H4 (cell line): Measurements from ENCODE around the gene TMOD1. TPM values are rescaled to one million over a fixed set of nuclear protein-coding genes. Genes with fewer than 3 reads are reported as not detected.
"Not testable (repeated sequence)": the region's sequence is repeated elsewhere in the genome, so short reads cannot be mapped to it uniquely, and the experiment has no call there.

ENCODE experiments used
- DNase-seq: peaks from one replicate; pipeline ENCODE4 v3.0.0-alpha.2; 2015; ENCODE audit warnings: low spot score
- total RNA-seq: library from RNA; depleted of rRNA; stranded (reverse); fragments of >200 nt; shearing (Covaris generic); gene quantifications from 2 replicates; pipeline ENCODE4 v1.2.3, GENCODE V29; 2014

Gene TMOD1
- total RNA-seq, 1 experiment from 2014 or later, result 1.8 TPM

DNA sequence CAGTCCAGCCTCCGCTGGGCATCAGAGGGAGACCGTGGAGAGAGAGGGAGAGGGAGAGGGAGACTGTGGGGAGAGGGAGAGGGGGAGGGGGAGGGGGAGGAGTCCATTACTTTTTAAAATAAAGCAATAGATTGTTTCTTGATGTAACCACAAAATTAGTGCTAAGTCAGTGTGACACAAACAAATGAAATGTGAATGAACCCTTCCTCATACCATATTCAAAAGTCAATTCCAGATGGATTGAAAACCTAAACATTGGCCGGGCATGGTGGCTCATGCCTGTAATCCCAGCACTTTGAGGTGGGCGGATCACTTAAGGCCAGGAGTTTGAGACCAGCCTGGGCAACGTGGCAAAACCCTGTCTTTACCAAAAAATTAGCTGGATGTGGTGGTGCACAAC, 2.6 kb upstream of the TMOD1 start:
- not testable (repeated sequence) for DNase-seq

DNA sequence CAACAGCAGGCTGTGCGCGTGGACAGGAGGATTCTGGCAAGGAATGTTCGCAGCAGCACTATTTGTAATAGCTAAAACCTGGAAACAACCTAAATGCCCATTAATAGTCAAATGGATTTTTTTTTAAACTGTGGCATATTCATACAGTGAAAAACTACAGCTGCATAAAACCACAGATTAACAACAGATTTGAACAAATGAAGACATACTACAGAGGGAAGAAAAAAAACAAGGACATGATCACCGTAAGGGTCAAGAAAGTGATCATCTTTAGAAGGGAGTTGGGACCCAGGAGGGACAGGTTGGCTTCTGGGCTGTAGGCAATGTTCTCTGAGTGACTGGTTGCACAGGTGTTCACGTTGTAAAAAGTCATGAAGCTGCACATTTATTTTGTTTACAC, 1.2 kb upstream of the TMOD1 start:
- DNase-seq, result no peak

- DNase-seq, result no peak
Measured at GRCh38 chr9:97500765-97501176, 695 bp upstream of the TMOD1 start.

DNA sequence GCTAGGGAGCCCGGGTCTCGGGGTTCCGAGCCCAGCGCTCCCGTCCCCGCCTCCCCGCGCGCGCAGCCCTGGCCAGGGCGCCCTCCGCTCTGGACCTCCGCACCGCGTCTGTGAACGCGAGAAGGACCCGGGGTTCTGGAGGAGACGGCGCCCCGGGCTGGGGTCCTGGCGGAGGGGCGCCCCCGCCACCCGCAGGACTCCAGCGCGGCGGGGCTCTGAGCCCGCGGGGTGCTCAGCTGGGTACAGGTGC, 431 bp downstream of the TMOD1 start:
- no peak for DNase-seq

GRCh38 chr9:97502222-97502983, 937 bp downstream of the TMOD1 start:
- DNase-seq, result no peak

DNA sequence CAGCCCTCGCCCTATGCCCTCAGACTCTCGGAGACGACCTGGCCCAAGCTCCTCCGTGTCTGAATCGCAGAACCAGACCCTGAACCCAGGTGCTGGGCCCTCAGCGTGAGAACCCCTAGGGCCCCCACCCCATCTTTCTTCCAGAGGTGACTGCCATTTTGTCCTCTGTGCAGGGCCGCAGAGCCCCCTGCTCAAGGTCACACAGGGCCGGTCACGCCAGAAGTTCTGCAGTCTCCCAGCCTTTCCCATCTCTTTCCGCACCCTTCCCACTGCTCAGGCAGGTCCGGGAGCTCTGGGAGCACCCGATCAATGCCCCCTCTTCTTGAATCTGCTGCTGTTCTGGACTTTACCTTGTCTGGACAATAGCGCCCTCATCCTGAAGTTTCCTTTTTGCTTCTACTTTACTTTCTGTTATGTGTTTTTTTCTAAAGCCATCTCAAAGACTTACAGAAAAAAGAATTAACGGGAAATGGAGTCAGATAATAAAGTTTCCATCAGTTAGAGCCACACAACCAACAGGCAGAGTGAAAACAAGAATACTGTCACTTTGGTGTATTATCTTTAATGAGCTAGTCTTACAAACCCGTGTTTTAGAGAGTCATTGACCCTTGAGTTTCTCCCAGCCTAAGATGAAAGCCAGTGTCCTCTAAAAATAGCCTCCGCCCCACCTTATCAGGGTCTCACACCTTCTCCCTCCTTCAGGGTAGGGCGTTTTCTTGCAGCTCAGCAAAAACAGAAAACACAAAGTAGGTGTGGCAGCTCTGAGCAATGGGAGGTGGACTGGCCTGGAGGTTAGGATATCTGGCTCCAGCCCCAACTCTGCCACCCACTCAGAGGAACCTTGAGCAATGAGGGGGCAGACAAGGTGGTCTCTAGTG, 1.8 kb downstream of the TMOD1 start:
- DNase-seq, result no peak

DNA sequence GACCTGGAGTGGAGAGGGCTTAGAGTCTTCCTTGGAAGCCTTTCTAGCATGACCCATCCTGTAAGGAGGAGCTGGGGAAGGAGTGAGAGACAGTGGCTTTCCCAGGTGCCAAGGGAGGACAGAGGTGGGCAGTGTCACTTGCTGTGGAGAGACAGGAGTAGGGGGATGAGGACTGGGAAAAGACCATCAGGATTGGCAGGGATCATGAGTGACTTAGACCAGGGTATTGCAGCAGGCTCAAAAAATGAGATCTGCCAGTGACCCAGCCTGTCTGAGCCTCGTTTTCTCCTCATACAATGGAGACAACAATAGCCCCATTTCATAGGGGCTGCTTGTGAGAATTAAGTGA, 2.4 kb downstream of the TMOD1 start:
- no peak for DNase-seq

DNA sequence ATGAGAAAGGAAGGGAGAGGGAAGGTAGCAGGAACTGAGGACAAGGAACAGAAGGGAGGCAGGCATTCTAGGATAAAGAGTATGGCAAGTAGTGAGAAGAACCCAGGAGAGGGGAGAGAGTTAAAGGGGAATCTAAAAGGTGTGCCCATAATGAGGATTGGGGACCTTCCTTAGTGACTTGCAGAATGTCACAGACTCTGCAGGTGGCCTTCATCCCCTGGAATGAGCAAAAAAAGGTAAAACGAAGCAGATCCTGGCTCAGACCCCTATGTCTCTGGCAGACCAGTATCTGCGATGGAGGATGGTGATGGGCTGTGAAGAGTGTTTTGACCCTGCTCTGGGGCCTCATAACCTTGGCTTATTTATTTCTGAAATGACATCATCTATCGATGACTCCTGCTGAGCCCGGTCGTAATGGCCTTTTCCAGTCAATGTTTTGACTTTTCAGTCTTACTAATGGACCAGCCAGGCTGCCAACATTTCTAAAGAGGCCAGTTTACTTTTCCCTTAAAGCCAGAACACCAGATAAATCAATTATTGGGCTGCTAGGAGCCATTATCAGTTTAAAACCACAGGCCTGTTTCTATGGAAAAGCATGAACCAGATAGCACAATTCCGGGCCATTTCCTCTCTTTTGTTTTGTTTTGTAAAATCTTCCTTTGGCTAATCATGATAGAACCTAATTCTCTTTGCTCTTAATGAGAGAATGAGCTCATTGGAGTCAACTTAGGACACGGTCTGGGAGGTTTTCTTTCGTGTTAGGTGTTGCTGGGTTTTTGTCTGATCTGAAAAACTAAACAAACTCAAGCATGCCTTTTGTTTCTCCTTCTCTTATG, 3.1 kb downstream of the TMOD1 start:
- no peak for DNase-seq

GRCh38 chr9:97505845-97506244, 4.4 kb downstream of the TMOD1 start:
- no peak for DNase-seq

DNA sequence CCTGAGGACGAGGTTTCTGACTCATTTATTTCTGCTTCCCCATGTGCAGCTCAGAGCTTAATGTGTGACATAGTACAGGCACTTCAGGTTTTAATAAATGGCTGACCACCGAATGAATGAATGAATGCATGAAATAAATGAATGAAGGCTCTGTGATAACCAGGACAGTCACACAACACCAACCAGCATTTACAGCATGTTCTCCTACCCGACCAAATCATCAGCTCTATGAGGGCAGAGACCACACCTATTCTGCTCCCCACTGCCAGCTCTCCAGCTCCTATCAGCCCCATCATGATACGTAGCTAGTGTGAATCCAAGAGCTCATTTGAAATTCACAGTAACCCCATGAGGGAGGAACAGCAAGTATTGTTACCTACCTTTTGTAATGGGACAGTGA, 4.8 kb downstream of the TMOD1 start:
- DNase-seq, result no peak

DNA sequence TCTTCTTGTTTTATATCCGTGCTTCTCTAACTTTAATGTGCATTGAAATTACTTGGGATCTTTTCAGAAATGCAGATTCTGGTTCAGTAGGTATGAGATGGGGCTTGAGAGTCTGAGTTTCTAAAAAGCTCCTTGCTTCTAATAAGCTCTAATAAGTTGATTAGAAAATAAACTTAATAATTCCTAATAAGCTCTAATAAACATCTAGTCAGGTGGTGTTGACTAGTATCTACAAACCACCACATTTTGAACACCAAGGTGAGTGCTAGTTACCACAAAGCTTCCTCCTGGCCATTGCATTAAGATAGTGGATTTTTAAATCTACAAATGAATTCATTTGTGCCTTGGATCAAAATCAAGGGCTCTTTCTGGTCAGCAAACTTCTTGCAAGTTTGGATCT, 5.3 kb downstream of the TMOD1 start:
- no peak for DNase-seq

DNA sequence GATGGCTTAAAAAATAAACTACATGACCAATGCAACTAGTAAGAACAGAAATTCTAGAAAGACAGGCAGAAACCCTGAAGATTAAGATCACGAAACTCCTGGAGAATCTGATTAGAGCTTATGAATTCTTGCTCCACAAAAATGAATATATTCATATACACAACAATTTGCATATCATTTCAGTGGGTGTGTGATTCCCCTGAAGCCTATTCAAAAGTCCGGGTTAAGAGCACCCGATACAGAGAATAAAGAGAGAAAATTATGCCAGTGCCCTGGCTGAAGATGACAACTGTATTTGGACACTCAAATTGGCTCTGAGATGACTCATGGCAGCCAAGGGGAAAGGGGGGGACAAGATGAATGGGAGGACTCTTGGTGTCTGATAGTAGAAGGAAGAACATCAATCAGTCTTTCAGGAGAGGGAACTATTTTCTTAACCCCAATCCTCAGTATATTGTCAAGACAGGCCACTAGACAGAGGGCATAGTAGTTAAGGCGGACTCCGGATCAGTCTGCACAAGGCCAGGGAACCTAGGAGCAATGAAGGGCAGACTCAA, 6.0 kb downstream of the TMOD1 start:
- no peak for DNase-seq

DNA sequence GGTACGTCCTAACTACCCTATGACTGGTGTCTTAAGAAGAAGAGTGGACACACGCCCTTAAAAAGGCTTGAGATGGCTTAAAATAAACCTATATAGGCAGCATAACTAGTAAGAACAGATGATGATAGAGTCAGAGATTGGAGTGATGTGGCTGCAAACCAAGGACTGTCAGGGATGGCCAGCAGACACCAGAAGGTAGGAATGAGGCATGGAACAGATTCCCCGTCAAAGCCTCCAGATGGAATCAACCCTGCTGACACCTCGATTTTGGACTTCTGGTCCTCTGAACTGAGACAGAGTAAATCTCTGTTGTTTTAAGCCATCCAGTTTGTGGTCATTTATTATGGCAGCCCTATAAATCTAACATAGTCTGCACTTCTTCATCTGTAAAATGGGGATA, 7.4 kb downstream of the TMOD1 start:
- no peak for DNase-seq

- DNase-seq, result no peak
Measured at GRCh38 chr9:97510797-97511654, 9.6 kb downstream of the TMOD1 start.

DNA sequence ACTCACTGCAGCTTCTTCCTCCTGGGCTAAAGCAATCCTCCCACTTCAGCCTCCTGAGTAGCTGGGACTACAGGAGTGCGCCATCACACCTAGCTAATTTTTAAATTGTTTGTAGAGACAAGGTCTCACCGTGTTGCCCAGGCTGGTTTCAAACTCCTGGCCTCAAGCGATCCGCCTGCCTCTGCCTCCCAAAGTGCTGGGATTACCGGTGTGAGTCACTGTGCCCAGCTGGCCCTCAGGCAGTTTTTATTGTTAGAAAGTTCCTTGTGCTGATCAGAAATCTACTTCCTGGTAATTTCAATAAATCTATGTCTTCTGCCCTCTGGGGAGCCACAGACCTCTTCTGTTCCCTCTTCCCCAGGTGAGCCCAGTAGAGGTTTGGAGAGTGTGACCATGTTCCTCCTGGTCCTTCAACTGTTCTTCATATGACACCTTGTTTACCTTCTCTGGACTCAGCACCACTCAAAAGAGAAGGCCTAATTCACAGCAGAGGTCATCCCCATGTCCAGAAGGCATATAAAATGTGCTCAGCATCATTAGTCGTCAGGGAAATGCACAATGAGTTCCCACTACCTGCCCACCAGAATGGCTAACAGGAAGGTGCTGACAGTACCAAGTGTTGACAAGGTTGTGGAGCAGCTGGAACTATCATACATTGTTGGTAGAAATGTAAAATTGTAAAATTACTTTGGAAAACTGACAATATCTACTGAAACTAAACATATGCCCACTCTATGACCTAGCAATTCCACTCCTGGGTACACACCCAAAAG, 10.4 kb downstream of the TMOD1 start:
- DNase-seq, result no peak

- DNase-seq, result no peak
Measured at GRCh38 chr9:97512966-97513560, 11.6 kb downstream of the TMOD1 start.

DNA sequence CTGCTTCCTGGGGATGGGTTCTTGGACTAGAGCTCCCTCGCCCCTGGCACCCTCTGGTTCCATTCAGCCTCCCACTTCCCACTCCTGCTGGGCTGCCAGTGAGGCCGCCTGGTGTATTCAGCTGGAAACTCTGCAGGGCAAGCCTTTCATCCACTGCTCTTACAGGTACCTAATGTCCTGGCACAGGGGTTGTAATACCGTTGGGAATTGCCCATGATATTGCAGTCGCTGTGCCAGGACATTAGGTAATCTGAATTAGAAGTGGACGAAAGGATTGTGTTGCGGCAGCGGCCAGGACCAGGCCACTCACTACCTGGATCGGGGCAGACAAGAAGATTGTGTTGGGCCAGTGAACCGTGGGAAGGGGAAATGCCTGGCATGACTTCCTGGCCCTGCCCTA, 13.1 kb downstream of the TMOD1 start:
- DNase-seq, result no peak

DNA sequence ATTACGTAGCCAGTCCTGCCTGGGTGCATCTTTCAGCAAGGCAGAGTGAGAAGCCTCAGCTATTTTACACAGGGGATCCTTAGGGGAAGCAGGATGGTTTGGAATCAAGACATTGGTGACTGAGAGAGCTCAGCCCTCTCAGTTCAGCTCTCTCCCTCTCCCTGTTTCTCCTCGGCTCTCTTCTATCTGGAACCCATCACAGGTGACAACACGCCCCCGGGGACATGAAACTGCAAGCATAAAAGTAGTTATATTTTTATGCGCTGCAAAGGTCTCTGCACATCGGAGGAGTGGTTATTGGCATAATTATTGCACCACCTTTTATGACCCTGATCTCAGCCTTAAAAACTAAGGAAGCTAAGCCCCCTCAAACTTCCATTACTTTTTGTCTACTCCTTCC, 14.2 kb downstream of the TMOD1 start:
- no peak for DNase-seq

- DNase-seq, result no peak
Measured at GRCh38 chr9:97516111-97516510, 14.6 kb downstream of the TMOD1 start.
